Measurements from ENCODE around the gene LTA4H. TPM values are rescaled to one million over a fixed set of nuclear protein-coding genes. Genes with fewer than 3 reads are reported as not detected.

Gene LTA4H
- total RNA-seq, 4 donors from 2014 or later, result 65.3 to 110 (median 67.6) TPM

DNA sequence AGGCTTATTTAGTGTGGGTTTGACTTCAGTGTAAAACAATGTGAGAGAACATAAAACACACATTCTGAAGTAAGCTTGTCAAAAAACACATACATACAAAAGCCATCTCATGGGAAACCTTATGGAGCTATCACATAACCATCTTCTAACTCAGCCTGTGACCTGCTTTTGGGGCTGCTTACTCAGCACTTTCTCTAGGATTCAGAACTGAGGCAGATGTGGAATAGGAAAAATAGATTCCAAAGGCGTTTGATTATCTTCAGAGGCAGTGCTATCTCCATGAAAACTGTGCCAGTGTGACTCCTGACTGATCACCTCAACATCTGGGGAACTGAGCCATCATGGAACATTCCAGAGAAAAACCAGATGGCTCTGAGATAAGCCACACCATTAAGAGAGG is 52.8 kb downstream of the LTA4H start:
- Histone ChIP-seq H3K4me3 (no peak overlapping the region), H3K27ac (no peak overlapping the region), H3K27me3 (no peaks in the 10 kb centered on the region), H3K4me1 (no peaks in the 10 kb centered on the region), H3K36me3 (no peaks in the 10 kb centered on the region), H3K9me3 (no peaks in the 10 kb centered on the region)
- WGBS, 2 donors (ENCODE audit: low coverage in 1 of 2), result 70% methylated on average over 1 of the region's 1 CpG; no CpG with 5 or more reads in 1 of the 2 donors
- TF ChIP-seq CTCF (IDR thresholded peaks at IDR 0.05) (no peak), POLR2AphosphoS5 (IDR thresholded peaks at IDR 0.05) (no peak), POLR2A (IDR thresholded peaks at IDR 0.05) (no peak), EP300 (IDR thresholded peaks at IDR 0.05) (no peak)
- ATAC-seq, result no peak

GRCh38 chr12:95980437-95980836 is 55.0 kb downstream of the LTA4H start:
- Histone ChIP-seq H3K36me3 (no peaks in the 10 kb centered on the region), H3K9me3 (no peaks in the 10 kb centered on the region), H3K4me3 (no peak overlapping the region), H3K27ac (no peak overlapping the region), H3K27me3 (no peaks in the 10 kb centered on the region), H3K4me1 (no peaks in the 10 kb centered on the region)
- no peak for ATAC-seq
- TF ChIP-seq POLR2A (IDR thresholded peaks at IDR 0.05) (no peak), EP300 (IDR thresholded peaks at IDR 0.05) (no peak), POLR2AphosphoS5 (IDR thresholded peaks at IDR 0.05) (no peak), CTCF (IDR thresholded peaks at IDR 0.05) (no peak)
- 86 to 88% methylated on average over 2 to 5 of the region's 5 CpGs for WGBS, 2 donors (ENCODE audit: low coverage in 1 of 2)

- Histone ChIP-seq H3K36me3 (no peaks in the 10 kb centered on the region), H3K9me3 (no peaks in the 10 kb centered on the region), H3K4me1 (no peaks in the 10 kb centered on the region), H3K4me3 (no peak overlapping the region), H3K27me3 (no peaks in the 10 kb centered on the region), H3K27ac (no peak overlapping the region)
- 78 to 92% methylated on average over 2 to 3 of the region's 3 CpGs for WGBS, 2 donors (ENCODE audit: low coverage in 1 of 2)
- no peak for ATAC-seq
- TF ChIP-seq POLR2A (IDR thresholded peaks at IDR 0.05), result no peak
- no peak for TF ChIP-seq CTCF (IDR thresholded peaks at IDR 0.05)
- no peak for TF ChIP-seq EP300 (IDR thresholded peaks at IDR 0.05)
- TF ChIP-seq POLR2AphosphoS5 (IDR thresholded peaks at IDR 0.05), result no peak
Measured at GRCh38 chr12:95978774-95979173, 56.6 kb downstream of the LTA4H start.

- TF ChIP-seq EP300 (IDR thresholded peaks at IDR 0.05) (no peak), POLR2A (IDR thresholded peaks at IDR 0.05) (no peak), POLR2AphosphoS5 (IDR thresholded peaks at IDR 0.05) (no peak), CTCF (IDR thresholded peaks at IDR 0.05) (no peak)
- Histone ChIP-seq H3K27me3 (no peaks in the 10 kb centered on the region), H3K4me3 (no peak overlapping the region), H3K9me3 (no peaks in the 10 kb centered on the region), H3K36me3 (no peaks in the 10 kb centered on the region), H3K4me1 (no peaks in the 10 kb centered on the region), H3K27ac (no peak overlapping the region)
- ATAC-seq, result no peak
- WGBS, 2 donors (ENCODE audit: low coverage in 1 of 2), result 89 to 92% methylated on average over 4 to 5 of the region's 5 CpGs
Measured at GRCh38 chr12:95978351-95978750, 57.0 kb downstream of the LTA4H start.

DNA sequence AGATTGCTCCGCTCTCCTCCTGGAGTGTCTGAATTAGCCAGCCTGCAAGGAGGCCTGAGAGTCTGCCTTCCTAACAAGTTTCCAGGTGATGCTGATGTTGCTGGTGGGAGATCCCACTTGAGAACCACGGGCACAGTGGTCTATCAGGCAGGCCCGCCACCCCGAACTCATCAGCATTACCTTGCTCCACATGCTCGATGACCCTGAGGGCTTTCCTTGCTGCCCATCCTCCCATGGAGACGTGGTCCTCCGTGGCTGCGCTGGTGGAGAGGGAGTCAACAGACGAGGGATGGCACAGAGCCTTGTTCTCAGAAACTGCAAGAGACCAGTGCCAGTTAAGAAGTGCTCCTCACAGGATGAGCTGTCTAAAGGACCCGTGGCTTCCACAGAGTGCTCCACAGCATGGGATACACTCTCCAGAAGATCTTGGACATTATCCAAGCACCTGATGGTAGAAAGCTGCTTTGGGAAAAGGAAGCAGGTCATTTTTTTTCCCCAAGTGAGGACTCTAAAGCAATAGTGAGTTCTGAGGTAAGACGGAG is 57.6 kb downstream of the LTA4H start:
- Histone ChIP-seq H3K27me3 (no peaks in the 10 kb centered on the region), H3K4me1 (no peaks in the 10 kb centered on the region), H3K4me3 (no peak overlapping the region), H3K36me3 (no peaks in the 10 kb centered on the region), H3K27ac (no peak overlapping the region), H3K9me3 (no peaks in the 10 kb centered on the region)
- no peak for TF ChIP-seq POLR2AphosphoS5 (IDR thresholded peaks at IDR 0.05)
- TF ChIP-seq EP300 (IDR thresholded peaks at IDR 0.05), result no peak
- TF ChIP-seq CTCF (IDR thresholded peaks at IDR 0.05), result no peak
- TF ChIP-seq POLR2A (IDR thresholded peaks at IDR 0.05), result no peak
- 76 to 100% methylated on average over 2 to 9 of the region's 11 CpGs for WGBS, 2 donors (ENCODE audit: low coverage in 1 of 2)
- ATAC-seq, result no peak

Data from gastroesophageal sphincter (tissue), 4 donors.